Stomach smooth muscle (tissue), 2 donors: Measurements from ENCODE around the gene TMEM132C.

Experiments used
- H3K27ac ChIP-seq: one replicate; pipeline ENCODE4 v1.7.0; 2013; ENCODE audit warnings: mild to moderate bottlenecking, low read length, inconsistent platforms
- H3K27me3 ChIP-seq, 2 donors: one replicate each; pipeline ENCODE4 v1.7.0; 2013; ENCODE audit warnings: low read length in 2 of 2; ENCODE audit not compliant: insufficient read depth in 2 of 2, control insufficient read depth in 1 of 2
- H3K36me3 ChIP-seq, 2 donors: one replicate each; pipeline ENCODE4 v1.7.0; 2013; ENCODE audit warnings: low read length in 2 of 2; ENCODE audit not compliant: control insufficient read depth in 2 of 2, insufficient read depth in 2 of 2
- H3K4me1 ChIP-seq: one replicate; pipeline ENCODE4 v1.7.0; 2013; ENCODE audit warnings: low read length; ENCODE audit not compliant: control insufficient read depth, insufficient read depth
- H3K4me3 ChIP-seq, 2 donors: one replicate each; pipeline ENCODE4 v1.7.0; 2013; ENCODE audit warnings: low read length in 2 of 2
- H3K9ac ChIP-seq, 2 donors: one replicate each; pipeline ENCODE4 v1.7.0; 2013; ENCODE audit warnings: low read length in 2 of 2, mild to moderate bottlenecking in 1 of 2
- H3K9me3 ChIP-seq, 2 donors: one replicate each; pipeline ENCODE4 v1.7.0; 2013; ENCODE audit warnings: low read length in 2 of 2; ENCODE audit not compliant: control insufficient read depth in 2 of 2
- donor health status: healthy.
- donor health status: Pancreatic carcinoma.

TMEM132C gene

DNA sequence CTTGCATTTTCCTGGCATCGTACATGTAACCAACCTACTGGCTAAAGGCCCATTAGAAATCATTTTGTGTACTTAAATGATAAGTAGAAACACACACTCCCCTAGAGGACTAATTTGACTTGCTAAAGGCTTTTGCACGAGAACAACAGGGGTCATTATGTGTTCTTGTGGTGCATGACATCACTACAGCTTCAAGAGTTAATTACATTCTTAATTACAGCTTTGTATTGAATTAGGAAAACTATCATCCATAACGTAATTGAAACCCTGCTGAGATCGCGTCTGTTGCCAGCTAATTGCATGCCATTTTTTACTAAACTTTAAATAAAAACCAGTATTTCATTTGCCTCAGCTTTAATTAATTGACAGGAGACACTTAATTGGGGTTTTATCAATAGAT is 51.4 kb downstream of the TMEM132C start:
- Histone ChIP-seq H3K9ac (no peak overlapping the region), H3K4me3 (no peak overlapping the region), H3K36me3 (no peaks in the 10 kb centered on the region), H3K4me1 (no peaks in the 10 kb centered on the region), H3K9me3 (peaks cover 9 to 12% of the 10 kb centered on the region in 2 donors), H3K27ac (no peak overlapping the region), H3K27me3 (no peaks in the 10 kb centered on the region)

DNA sequence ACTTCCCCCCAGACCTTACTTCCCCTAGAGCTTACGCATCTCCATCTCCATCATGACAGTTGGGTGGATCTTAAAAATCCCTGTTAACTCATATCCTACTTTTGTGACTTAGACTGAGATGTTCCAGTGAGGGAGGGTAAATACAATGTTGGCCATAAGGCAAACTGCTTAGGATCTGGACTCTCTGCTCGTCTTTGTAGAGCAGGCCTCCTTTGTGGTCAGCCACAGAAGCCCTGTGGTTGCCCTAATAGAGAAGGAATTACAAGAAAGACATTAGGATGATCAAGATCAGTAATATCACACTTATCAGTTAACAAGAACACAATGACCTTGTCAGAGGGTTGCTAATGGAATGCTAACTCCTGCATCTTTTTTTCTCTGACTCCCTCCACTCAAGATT is 52.0 kb downstream of the TMEM132C start:
- Histone ChIP-seq H3K27ac (no peak overlapping the region), H3K36me3 (no peaks in the 10 kb centered on the region), H3K9me3 (peaks cover 9 to 12% of the 10 kb centered on the region in 2 donors), H3K9ac (no peak overlapping the region), H3K4me1 (no peaks in the 10 kb centered on the region), H3K27me3 (no peaks in the 10 kb centered on the region), H3K4me3 (no peak overlapping the region)

DNA sequence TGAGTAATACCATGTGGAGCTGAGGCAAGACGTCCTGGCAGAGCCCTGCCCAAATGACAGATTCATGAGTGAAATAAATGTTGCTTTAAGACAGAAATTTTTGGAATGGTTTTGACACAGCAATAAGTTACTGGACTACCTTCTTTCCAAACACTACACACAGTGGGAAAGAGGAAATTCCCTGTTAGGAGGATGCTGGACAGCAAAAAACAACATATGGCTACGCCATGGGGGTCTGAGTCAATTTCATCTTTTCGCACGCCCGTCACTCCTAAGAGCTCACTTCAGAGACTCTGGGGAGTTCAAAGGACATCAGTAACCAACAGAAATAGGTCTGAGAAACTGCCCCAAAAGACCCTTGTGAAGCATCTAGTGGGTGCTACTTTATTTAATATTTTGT is 55.4 kb downstream of the TMEM132C start:
- Histone ChIP-seq H3K9ac (no peak overlapping the region), H3K27ac (no peak overlapping the region)

DNA sequence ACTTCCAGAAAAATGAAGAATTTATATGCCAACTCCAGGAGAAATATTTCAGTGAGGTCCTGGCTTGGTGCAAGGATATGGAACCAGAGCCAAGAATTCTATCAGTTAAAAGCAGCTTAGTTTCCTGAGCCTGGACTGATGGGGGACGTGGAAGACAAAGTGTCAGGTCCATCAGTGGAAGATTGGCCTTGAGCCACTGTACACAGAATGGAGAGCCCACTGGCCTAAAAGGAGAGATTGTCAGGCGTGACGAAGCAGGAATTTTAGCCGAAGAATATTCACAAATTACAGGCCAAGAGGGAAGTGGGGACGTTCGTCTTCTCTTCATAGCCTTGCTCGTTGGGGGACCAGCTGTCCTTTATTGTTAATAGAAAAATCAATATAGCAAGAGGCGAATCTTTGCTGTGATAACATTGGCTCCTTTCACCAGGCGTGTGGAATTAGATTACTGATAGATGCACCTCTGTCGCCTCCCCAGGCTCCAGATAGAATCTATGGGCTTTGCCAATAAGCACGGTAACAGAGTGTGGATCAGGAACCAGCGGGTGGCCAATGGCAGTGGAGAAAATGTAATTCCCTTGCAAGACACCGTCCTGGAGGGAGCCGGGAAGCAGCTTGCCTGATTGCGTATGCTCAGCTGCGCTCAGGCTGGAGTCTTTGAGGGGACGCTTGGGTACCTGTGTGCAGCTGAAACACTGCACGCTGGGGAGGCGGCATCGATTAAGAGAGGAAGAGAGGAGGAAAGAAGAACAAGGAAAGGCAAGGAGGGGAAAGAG is 56.4 kb downstream of the TMEM132C start:
- H3K9me3 ChIP-seq, result peaks cover 9 to 11% of the 10 kb centered on the region in 2 donors
- no peak overlapping the region for H3K27ac ChIP-seq
- H3K36me3 ChIP-seq, result no peaks in the 10 kb centered on the region
- H3K4me1 ChIP-seq, result no peaks in the 10 kb centered on the region
- H3K4me3 ChIP-seq, result no peak overlapping the region
- no peaks in the 10 kb centered on the region for H3K27me3 ChIP-seq
- no peak overlapping the region for H3K9ac ChIP-seq

More for the DNA sequence above, 55.4 kb downstream of the TMEM132C start:
- H3K9me3 ChIP-seq, result peaks cover 9 to 11% of the 10 kb centered on the region in 2 donors
- H3K4me3 ChIP-seq, result no peak overlapping the region
- no peaks in the 10 kb centered on the region for H3K27me3 ChIP-seq
- H3K4me1 ChIP-seq, result no peaks in the 10 kb centered on the region
- no peaks in the 10 kb centered on the region for H3K36me3 ChIP-seq

DNA sequence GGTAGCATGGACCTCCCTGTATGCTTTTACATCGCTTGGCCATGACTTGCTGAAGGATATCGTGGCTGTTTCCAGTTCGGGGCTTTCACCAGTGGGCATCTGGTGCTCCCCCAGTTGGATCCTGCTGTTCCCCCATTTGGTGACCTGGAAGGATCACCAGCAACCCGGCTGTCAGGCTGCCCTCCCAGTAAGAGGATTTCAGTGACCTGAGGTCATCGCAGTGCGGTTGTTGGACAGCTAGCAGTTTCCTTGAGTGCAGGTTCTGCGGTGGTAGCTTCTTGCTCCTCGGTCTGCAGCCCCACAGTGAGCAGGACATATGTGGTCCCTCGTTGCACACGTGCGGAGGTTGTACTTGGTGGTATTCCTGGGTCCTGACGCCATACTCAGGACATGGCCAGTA is 58.7 kb downstream of the TMEM132C start:
- Histone ChIP-seq H3K27ac (no peak overlapping the region), H3K36me3 (no peaks in the 10 kb centered on the region), H3K9ac (no peak overlapping the region), H3K4me3 (no peak overlapping the region), H3K4me1 (no peaks in the 10 kb centered on the region), H3K9me3 (peaks cover 9 to 11% of the 10 kb centered on the region in 2 donors), H3K27me3 (no peaks in the 10 kb centered on the region)

DNA sequence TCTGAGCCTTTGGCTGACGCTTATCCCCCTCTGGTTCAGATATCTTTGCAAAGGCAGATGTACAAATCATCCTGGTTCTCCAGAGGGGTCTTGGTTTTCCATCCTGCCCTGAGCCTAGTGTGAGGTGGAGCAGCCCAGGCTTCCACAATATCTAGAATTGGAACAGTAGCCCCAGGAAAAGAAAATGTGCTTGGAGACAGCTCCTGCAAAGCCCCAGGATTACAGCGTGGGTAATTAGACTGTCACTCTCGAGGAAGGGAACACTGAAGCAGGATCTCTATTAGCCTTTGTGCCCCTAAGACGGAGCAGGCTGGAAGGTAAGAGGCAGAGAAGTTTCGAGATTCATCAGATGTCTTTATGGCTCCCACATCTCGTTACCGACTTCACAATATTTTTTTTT is 59.4 kb downstream of the TMEM132C start:
- no peaks in the 10 kb centered on the region for H3K36me3 ChIP-seq
- H3K4me1 ChIP-seq, result no peaks in the 10 kb centered on the region
- no peak overlapping the region for H3K27ac ChIP-seq
- H3K9me3 ChIP-seq, result peaks cover 9% of the 10 kb centered on the region in 2 donors
- no peak overlapping the region for H3K9ac ChIP-seq
- no peak overlapping the region for H3K4me3 ChIP-seq
- H3K27me3 ChIP-seq, result no peaks in the 10 kb centered on the region

DNA sequence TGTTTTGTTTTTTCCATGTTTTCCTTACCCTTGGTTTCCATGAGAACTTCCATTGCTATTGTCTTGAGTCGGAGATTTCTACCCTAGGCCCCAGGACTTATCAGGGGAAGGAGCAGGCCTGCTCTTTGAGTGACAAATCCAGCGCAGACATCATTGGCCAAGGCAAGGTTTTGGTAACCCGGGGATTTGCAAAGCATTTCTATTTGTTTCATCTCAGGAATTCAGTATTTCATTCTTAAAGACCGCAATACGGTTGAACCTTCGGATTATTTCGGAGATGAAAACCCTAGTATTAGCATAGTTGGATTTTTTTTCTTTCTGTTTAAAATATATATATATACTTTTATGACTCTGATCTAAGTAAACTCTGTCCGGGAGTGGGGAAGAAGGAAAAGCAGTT is 62.0 kb downstream of the TMEM132C start:
- Histone ChIP-seq H3K36me3 (no peaks in the 10 kb centered on the region), H3K27ac (no peak overlapping the region), H3K4me3 (no peak overlapping the region), H3K9me3 (peaks cover 0 to 2% of the 10 kb centered on the region in 2 donors), H3K27me3 (peaks cover 0 to 2% of the 10 kb centered on the region in 2 donors), H3K4me1 (no peaks in the 10 kb centered on the region), H3K9ac (no peak overlapping the region)

DNA sequence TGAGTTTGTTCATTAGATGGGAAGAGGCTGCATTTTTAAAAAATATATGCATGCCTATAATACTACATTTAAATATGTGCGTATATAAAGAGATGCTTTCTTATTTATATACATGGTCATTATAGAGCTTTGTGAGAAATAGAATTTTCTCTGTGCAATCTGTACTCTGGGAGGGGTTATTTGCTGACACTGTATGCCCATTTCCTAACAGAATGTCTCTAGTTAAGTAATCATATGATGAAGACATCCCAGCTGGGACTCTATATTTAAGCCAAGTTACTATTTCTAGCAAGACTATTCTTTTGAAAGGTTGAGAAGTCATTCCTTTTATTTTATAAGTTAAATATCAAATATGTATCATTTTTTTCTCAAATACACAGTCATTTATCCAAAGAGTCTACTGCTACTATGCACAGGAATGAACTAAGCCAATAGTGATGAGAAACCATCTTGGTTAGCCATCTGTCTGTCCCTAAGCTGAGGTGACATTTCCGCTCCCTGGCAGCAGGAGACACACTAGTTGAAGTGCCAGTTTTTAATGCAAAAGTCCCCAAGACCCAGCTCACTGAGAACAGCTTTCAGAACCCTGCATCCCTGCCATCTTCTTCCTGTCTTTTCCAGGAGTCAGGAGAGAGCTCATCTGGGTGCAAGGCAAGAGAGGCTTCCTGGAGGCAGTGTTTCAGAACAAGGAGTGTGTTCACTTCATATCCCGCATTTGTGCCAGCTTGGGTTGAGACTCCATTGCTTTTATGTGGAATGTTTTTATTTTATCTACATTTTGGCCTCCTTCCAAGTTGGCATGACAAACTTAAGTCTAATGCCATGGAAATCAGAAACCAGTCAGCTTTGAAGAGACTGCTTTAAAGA is 69.5 kb downstream of the TMEM132C start:
- Histone ChIP-seq H3K9ac (no peak overlapping the region), H3K9me3 (peaks cover 0 to 2% of the 10 kb centered on the region in 2 donors), H3K27me3 (peaks cover 0 to 9% of the 10 kb centered on the region in 2 donors), H3K36me3 (no peaks in the 10 kb centered on the region), H3K4me1 (peaks cover 2% of the 10 kb centered on the region), H3K27ac (no peak overlapping the region), H3K4me3 (no peak overlapping the region)

DNA sequence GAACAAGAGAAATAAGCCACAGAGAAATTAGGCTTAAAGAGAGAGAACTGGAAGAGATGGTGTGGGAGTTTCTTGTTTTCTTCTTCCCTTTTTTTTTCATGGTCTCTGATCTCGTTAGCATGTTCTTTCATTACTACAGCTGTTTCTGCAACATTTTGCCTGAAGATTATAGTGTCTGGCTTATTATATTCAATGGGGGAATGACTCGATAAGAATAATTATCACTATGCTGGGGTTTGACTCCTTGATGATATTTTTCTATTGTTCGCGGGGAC is 70.0 kb downstream of the TMEM132C start:
- Histone ChIP-seq H3K9me3 (peaks cover 0 to 2% of the 10 kb centered on the region in 2 donors), H3K36me3 (no peaks in the 10 kb centered on the region), H3K27me3 (peaks cover 0 to 9% of the 10 kb centered on the region in 2 donors), H3K27ac (no peak overlapping the region), H3K4me3 (no peak overlapping the region), H3K9ac (no peak overlapping the region), H3K4me1 (peaks cover 2% of the 10 kb centered on the region)

DNA sequence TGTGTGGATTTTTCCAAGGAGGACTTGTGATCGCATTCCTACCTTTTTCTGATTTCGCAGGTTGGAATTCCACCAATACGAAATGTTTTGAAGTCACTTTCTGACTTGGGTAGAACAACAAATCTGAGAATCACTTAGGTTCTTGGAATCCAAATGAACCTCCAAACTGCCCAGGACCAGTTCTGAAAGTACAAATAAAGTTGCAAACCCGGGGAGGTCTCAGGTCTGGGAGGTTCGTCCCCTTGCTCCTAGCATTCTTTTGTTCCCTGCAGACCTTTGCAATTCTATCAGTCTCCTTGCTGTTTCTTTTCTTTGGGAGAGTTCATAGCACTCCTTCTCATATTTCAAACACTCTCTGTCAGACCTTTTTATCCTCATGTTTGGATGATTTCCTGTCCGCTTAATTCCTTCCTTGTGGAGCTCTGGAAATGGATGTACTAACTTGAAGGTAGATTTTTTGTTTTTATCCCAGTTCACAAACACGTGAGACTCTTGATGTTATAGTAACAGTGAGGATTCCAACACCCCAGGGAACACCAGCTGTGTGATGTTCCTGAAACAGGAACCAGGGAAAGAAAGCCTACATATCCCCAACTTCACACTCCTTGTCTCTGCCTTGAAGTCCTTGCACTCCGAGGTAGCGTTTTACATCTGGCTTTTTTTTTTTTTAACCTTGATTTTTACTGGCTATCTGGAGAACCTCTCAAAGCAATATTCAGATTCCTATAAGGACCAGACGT is 70.6 kb downstream of the TMEM132C start:
- Histone ChIP-seq H3K4me3 (no peak overlapping the region), H3K36me3 (no peaks in the 10 kb centered on the region), H3K9me3 (peaks cover 0 to 2% of the 10 kb centered on the region in 2 donors), H3K27ac (no peak overlapping the region), H3K27me3 (peaks cover 0 to 9% of the 10 kb centered on the region in 2 donors), H3K4me1 (peaks cover 2% of the 10 kb centered on the region), H3K9ac (no peak overlapping the region)
